HG03439 (cell line): ENCODE data around the gene TMC3.

Experiments
- ATAC-seq: cut with Tn5 transposase; IDR thresholded peaks from one replicate; pipeline ENCODE4 v1.9.1; 2021; ENCODE audit warnings: mild to moderate bottlenecking, moderate library complexity; ENCODE audit not compliant: unreplicated experiment

TMC3 gene

DNA sequence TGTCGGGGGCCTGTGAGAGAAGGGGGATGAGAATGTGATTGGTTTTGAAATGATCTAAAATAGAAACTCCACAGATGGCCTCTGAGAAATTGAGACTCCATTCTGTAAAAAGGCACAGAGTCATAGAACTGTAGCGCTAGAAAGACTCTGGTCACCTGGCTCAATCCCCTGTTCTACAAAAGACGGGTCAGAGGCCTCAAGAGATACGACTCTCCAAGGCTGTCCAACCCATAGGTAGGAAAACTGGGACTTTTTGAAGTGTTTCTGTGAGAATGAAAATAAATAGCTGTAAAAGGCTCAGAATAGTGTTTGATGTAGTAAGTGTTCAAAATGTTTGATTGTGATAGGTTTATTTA lies 11.7 kb upstream of the TMC3 start:
- ATAC-seq = no peak

DNA sequence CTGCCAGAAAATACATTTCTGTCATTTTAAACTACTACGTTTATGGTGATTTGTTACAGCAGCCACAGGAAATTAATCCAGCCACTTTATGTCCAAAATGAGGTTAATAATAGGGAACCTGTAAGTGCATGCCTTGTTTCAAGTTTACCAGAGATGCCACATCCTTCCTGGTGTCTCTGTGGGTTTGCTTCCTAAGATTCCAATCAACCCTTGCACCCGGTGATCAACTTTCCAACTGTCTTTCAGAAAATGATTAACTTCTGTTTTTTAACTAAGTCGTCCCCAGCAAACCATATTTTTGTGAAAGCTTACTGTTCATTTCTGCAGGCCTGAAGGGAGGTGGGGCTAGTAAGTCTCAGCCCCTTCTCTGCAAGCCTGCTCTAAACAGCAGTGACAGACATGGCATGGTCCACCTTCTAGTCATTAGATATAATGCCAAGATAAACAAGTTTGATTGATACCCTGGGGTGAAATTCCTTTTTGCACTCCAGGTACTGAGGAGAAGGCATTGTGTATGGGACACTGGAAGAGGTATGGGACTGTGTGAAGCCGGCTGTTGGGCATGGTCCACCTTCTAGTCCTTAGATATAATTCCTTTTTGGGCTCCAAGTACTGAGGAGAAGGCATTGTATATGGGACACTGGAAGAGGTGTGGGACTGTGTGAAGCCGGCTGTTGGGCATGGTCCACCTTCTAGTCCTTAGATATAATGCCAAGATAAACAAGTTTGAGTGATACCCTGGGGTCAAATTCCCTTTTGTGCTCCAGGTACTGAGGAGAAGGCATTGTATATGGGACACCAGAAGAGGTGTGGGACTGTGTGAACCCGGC lies 11.1 kb upstream of the TMC3 start:
- ATAC-seq = no peak

DNA sequence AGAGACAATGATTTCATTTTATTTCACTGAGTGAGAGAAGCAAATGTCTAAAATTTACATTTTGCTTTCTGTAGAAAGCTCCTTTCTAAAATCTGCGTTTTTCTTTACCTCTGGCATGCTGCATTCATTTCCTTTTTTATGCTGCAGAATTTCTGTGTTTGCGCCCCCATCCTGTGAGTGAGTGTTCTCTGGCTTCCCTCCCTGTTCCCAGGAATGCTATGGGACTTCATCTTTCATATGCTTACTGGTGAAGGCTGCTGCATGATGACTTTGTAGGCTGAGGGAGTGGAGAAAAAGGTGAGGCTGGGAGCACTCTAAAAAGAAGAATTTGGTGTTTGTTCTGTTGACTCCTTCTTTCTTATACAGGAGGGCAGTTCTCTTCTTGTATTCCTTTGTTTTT lies 7.7 kb upstream of the TMC3 start:
- ATAC-seq = no peak

DNA sequence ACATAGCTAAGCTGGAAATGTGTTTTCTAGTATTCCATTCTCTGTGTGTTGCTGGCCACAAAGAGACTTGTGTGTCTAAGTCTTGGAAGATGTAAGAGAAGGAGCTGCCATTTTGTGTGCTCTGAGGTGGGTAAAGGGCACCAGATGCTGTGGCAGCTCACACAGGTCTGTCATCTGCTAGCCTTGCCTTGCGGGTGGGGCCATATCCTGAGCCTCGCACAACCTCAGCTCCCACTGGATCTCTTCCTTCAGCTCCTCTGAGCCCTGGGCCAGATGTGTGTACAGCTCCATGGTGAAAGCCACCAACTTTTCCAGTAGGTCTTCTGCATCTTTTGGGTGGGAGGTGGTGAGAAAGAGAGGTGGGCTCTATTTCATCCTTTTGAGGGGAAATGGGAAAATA lies 6.7 kb upstream of the TMC3 start:
- ATAC-seq = no peak

DNA sequence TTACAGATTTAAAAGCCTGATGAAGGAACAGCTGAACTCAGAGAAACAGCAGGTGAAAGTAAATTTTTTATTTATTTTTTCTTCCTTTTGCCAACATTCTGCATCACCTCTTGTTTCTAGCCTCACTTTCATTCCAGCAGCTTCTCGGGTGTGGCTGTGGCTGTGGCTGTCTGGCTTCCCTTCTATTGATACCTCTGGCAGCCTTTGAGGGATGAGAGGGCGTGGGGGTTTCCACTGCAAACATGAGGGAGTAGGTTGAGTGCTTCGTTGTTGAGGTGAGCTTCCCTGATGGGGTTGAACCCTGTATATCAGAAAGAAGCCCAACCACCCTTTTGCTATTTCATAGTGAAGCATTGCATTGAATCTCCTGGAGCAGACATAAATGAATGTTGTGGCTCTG lies 6.2 kb upstream of the TMC3 start:
- ATAC-seq = no peak

DNA sequence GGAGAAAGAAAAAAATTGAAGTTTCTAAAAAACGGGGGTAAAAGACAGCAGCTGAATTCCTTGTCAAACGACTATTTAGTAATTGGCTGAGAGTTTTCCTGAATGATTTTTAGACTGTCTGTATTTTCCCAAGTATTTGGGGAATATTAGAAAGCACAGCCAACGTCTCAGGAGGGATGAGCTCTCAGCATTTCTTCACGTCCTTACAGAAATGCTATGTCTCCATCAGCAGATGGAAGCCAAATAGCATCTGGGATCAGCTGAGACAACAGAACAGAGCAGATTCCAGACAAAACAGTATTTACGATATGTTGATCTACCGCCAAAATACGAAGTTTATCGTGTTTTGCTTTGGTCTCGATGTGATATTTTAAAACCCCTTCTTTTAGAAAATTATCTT lies 5.3 kb upstream of the TMC3 start:
- ATAC-seq = no peak

DNA sequence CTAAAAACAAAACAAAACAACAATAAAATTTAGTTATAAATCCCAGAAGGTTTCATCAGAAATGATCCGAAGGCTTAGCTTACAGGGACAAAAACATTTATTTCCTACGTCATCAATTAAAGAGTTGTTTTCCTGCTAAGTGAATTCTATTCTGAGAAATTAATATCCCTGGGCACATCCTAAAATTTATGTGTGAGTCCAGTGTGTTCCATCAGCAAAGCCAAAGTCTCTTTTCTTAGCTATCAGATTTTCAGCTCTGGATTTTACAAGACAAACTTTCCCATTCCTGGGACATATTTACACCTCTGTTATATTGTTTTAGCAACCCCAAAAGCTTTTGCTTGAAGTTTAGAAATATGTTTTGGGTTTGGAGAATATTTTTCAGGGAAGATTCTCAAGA lies 4.4 kb upstream of the TMC3 start:
- no peak for ATAC-seq

DNA sequence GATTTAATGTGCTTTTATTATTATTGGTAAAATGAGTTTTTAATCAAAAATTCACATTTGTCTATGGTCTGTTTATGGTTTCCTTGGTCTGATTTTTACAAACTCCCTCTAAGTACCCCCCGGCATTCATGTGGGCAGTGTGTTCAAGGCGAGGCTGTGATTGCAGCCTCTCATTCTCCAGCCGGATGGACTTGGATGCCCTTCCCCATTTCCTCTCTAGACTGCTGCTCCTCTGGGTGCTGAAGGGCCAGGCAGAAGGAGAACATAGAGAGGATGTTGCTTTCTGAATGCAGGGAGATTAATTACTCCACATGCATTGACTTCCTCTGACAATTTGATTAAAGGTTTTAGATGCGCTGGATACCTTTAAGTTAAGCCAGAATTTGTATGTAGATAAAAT lies 3.9 kb upstream of the TMC3 start:
- ATAC-seq = no peak

DNA sequence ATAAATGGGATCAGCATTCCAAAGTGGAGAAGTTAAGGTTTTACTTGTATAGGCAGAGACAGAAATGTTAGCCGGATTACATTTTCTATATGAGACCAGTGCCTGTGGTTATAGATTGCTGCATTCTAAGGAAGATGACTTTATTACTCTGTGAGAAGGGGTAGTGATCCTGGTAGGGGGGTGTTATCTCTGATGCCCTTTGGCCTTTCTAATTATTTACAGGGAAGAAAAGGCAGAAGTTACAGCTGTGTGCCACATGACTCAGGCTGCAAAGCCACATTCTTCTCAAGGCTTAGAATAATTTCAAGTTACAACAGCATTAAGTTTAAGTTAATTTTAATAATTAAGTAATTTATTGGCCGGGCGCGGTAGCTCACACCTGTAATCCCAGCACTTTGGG lies 2.2 kb upstream of the TMC3 start:
- no peak for ATAC-seq

DNA sequence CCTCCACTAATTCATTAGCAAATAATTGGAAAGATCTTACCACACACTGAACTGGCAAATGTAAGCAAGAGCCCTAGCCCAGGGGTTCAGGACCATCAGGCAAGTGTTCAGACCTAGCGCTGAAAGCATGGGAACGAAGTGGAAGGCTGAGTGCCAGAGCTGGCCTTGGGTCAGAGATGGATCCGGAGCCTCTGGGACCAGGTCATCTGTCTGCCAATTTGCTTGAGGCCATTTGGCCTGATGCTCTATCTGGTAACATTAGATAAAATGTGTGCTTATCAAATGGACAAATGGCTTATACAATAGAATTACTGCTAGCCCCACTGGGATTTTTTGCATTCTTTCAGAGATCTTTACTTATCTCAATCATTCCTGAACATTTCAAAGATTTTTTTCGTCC lies 1.4 kb upstream of the TMC3 start:
- no peak for ATAC-seq

DNA sequence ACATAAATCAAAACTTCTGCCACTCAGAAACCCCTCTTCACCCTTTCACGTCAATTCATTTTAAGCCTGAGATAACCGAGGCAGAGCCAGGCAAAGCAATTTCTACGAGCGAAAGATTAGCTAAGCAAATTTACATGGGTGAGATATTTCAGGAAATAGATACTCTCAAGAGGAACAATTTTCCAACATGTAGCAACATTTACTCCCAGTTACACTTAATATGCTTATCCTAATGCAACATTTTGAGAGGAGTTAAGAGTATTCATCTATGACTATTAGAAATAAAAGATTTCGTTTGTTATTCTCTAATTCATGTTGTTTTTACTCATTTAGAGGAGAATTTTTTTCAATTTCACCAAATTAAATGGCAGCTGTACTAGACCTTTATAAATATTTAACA lies 837 bp downstream of the TMC3 start:
- no peak for ATAC-seq

DNA sequence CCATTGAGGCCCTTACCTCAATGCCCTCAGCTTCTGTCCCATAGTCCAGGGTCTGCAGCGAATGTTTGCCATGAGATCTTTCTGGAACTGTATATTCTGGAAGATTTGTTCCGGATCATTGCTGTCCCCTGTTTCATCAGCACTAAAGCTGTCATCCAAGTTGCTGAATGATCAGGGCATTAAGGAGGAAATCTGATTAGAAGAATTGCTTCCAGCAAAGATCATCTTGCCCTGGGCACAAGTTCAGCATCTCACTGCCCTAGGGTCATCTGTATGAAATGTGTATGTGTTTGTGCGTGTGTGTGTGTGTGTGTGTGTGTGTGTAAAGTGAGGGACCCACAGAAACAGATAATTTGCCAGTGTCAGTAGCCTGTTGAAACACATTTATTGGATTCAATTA lies 1.4 kb downstream of the TMC3 start:
- ATAC-seq = no peak

DNA sequence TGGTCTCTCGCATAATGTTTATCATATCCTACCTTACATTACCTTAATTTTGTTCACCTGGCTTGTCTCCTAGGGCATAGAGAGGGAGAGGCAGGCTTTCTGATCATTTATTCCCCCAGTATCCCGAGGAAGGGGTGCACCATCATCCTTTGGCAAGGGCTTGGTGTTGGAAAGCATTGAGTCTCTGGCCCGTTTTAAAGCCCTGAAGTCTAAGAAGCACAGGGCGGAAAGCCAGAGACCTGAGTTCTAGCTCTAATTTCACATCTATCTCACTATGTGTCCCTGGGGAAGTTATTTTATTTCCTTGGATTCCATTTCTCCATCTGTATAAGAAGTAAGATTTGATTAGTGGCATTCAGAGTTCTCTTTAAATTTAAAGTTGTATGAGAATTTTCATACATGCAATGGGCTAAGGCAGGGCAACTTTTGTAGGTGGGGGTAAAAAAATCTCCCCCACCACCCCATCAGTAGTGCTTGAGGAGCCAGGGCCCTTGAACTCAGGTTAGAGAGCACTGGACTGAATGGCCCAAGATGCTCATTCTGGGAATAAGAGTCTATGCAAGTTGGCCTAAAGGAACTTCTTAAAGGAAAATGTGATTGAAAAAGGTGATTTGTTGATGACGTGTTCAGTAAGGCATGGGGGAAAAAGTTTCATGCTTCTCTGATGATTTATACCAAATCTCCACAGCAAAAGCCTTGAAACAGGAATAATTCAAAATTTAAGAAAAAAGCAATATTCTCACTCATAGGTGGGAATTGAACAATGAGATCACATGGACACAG lies 10.1 kb downstream of the TMC3 start:
- no peak for ATAC-seq

DNA sequence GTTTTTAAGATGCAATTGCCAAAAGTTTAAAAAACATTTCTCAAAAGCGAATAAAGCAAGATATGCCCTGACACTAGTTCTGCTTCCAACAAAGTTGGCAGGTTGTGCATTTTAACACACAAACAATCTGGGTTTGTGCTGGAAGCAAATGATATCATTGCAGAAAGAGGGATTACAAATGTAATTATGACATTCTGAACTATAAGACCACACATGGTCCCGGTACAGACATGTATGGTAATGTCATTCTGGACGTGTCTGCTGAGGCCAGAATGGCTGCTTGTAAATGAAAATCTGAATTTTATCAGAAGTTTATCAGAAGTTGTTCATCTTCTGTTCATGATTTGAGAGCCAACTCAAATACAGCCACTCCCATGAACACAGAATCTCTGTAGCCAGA lies 10.7 kb downstream of the TMC3 start:
- ATAC-seq = no peak

DNA sequence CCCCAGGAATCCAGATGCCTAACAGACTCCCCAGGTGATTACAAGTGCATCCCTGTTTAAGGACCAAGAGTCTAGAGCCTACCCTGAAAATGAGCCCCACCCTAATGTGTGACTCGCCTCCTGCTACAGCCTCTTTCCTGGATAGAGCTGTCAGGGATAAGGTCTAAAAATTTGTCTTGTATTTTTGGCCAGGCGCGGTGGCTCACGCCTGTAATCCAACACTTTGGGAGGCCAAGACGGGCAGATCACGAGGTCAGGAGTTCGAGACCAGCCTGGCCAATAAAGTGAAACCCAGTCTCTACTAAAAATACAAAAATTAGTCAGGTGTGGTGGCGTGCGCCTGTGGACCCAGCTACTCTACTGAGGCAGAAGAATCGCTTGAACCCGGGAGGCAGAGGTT lies 11.2 kb downstream of the TMC3 start:
- ATAC-seq = no peak

DNA sequence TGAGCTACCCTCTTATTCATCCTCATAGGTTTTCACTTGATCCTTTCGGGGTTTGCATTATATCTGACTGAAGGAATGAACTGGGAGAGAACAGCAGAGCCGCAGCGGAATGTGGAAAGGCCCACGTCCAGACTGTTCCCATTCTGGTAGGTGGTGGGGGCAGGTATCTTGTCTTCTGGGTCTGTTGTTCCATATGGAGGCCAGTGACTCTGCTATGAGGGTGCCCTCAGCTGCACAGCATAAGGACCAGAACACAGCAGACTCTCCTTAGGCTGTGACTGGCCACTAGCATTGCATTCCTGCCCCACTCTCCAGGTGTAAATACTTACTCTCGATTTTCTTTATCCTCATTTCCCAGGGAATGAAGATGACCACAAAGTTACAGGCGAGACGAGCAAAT lies 12.1 kb downstream of the TMC3 start:
- no peak for ATAC-seq

DNA sequence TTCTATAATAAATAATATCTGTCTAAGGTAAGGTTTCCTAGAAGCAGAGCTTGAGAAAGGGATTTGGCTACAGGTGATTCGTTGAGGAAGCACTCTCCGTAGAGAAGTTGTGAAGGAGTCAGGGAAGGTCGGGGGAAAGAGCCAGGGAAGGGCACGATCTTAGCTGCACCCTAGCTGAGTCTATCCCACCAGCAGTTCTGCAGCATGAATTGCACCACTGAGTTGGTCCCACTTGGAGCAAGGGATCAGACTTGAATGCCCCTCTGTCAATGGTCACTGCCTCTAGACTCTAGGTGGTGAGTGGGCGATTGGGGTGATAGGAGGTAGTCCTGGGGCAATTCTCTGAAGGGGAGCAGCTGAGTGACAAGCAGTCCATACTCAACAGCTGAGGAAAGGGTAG lies 13.5 kb downstream of the TMC3 start:
- ATAC-seq = no peak

DNA sequence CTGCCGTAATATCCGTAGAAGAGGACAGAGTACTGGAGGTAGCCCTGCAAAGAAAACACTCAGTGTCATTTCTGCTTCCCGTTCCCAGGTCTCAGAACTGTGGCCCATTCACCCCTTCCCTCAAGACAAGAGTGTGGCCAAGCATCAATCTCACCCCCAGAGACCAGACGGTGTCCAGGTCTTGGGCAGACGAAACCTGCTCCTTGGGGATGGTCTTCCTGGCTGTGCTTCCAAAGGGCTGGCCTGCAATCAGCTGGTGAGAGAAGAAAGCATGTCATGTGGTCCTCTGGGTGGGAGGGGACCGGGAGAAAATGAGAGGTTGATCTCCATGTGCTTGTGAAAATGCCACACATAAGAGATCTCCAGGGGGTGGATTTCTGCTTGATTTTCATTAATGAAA lies 15.8 kb downstream of the TMC3 start:
- ATAC-seq = no peak

DNA sequence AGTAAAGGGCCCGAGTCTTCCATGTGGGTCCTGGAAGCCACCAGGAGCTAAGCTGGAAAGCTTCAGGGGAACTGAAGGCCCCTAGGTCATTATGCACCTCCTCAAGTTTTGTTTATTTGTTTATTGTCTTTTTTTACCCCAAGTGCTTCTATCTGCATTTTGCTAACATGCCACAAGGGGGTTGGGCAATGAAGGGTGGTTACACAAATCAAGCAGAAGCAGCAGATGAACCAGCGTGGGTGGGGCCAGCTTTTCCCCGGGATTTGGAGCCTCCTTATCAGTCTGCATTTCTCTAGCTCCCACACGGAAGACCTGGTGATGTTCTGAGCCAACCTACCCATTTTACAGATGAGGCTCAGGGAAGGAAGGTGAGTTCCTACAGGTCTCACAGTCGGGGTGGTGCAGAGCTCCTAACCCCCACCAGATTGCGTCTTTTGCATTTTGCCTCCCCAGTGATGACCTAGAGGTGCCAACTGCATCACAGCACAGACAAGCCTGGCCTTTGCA lies 16.8 kb downstream of the TMC3 start:
- ATAC-seq = no peak

DNA sequence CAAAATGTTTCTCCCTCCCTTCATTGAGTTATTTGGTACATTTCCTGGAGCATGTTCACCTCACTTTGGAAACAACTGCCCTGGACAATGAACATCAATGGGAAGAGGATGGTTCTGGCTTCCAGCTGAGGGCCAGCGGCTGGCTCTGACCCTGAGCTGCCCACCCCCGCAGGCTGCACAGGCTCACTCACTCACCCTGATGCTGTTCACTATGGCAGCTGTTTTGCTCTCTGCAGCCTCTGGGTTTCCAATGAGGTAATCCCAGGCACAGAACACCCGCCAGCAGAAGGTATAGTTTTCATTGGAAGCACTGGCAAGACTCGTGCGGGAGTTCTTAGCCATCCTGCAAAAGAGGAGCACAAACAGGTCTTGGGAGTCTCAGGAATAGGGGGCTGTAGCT lies 17.8 kb downstream of the TMC3 start:
- no peak for ATAC-seq

DNA sequence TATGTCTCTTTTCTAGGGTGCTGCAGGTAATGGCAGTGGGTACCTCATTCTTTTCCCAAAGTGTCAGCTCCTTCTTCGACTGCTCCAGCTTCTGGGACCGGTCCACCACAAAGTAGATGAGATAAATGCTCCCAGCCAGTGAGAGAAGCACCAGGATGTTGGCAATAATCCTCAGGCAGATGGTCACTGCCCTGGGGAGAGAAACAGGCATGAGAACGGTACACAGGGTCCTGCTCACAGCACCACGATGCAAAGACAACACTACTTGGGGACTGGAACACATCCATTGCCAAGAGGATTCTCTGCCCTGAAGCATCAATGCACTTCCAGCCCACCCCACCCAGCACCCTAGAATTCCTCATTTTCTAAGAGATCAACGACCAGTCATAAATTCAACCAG lies 22.4 kb downstream of the TMC3 start:
- ATAC-seq = no peak

DNA sequence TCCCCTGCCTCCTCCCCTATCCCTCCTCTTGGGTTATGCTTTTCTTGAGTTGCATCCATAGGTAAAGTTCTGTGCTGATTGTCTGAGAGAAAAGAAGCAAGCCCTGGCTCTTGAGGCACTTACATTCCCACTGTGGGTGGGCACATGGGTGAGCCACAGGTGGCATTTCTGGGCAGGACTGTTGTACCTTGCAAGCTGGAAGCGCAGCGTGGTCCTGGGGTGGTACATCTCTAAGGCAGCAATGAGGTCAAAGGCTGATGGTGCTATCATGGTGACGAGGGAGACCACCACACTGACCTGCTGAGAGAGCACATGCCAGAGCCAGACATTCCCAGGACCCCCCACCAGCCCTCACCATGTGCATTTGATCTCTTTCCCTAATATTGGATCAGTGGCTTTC lies 24.7 kb downstream of the TMC3 start:
- ATAC-seq = no peak
